ENCODE measurements around the gene MAP1S. TPM values are rescaled to one million over a fixed set of nuclear protein-coding genes. Genes with fewer than 3 reads are reported as not detected.
A peak's percentile ranks its signal among the peaks of the same experiment; 100 is the strongest.

MAP1S gene
- total and polyA plus RNA-seq, 2 of the 13 experiments (the other 11 are each of a cell fraction or from before 2014, with no cell fraction given), result 3.8 to 7.3 TPM

GRCh38 chr19:17718947-17719711 is at the start of gene MAP1S (continued):
- TF ChIP-seq NR2F6 (IDR thresholded peaks at IDR 0.05) (no peak), NR2F6 (CRISPR knock-in tag; IDR thresholded peaks at IDR 0.05) (0 out of 2 replicates have a peak, but pooled peaks have one; percentile 12), KAT2B (IDR thresholded peaks at IDR 0.05; ENCODE audit: borderline replicate concordance, low read depth, low read length) (no peak), HDAC2 (CRISPR knock-in tag; IDR thresholded peaks at IDR 0.05) (peak; percentile 14; the same call in 1 of the 2 replicates), ZNF660 (CRISPR knock-in tag; IDR thresholded peaks at IDR 0.05; ENCODE audit: borderline replicate concordance, low read depth) (no peak), HOXA7 (CRISPR knock-in tag; IDR thresholded peaks at IDR 0.05) (no peak), POLR2A (IDR thresholded peaks at IDR 0.05; ENCODE audit: insufficient read depth in 1 of 2, low read depth in 2 of 2, low read length in 2 of 2) (peak; percentile 54 to 87; a peak in 3 of 4 replicates), ZSCAN20 (CRISPR knock-in tag; IDR thresholded peaks at IDR 0.05; ENCODE audit: borderline replicate concordance) (peak; percentile 71; the same call in 1 of the 2 replicates), SAP130 (CRISPR knock-in tag; IDR thresholded peaks at IDR 0.05; ENCODE audit: low read depth) (peak; percentile 74), GABPA (IDR thresholded peaks at IDR 0.05; ENCODE audit: low read depth, low read length) (peak; percentile 51; the same call in 1 of the 2 replicates), GABPA (CRISPR knock-in tag; IDR thresholded peaks at IDR 0.05; ENCODE audit: low read depth) (peak; percentile 84), RBFOX2 (IDR thresholded peaks at IDR 0.05; ENCODE audit: low read depth, low read length) (peak; percentile 88), KDM5A (IDR thresholded peaks at IDR 0.05; ENCODE audit: borderline replicate concordance, low read length) (0 out of 2 replicates have a peak, but pooled peaks have one; percentile 27), ELF1 (CRISPR knock-in tag; IDR thresholded peaks at IDR 0.05) (peak; percentile 75), HDAC6 (IDR thresholded peaks at IDR 0.05; ENCODE audit: low read depth, low read length) (no peak), KMT2B (CRISPR knock-in tag; IDR thresholded peaks at IDR 0.05) (0 out of 2 replicates have a peak, but pooled peaks have one; percentile 42), ZNF34 (CRISPR knock-in tag; IDR thresholded peaks at IDR 0.05; ENCODE audit: borderline replicate concordance) (no peak), ZNF616 (CRISPR knock-in tag; IDR thresholded peaks at IDR 0.05; ENCODE audit: low read depth) (no peak), REST (IDR thresholded peaks at IDR 0.05; ENCODE audit: borderline replicate concordance in 1 of 2, low read depth in 1 of 2, low read length in 2 of 2) (no peak; a peak in 1 of 4 replicates), CBX5 (CRISPR knock-in tag; IDR thresholded peaks at IDR 0.05; ENCODE audit: borderline replicate concordance) (no peak), SIN3A (IDR thresholded peaks at IDR 0.05; ENCODE audit: borderline replicate concordance, low read depth, low read length) (no peak), POLR2AphosphoS5 (IDR thresholded peaks at IDR 0.05; ENCODE audit: low read depth, low read length) (peak; percentile 78), SALL2 (CRISPR knock-in tag; IDR thresholded peaks at IDR 0.05) (peak; percentile 48; the same call in 1 of the 2 replicates), MLX (CRISPR knock-in tag; IDR thresholded peaks at IDR 0.05) (no peak), ZMYM4 (CRISPR knock-in tag; IDR thresholded peaks at IDR 0.05) (peak; percentile 64; the same call in 1 of the 2 replicates), ZNF205 (CRISPR knock-in tag; IDR thresholded peaks at IDR 0.05) (0 out of 2 replicates have a peak, but pooled peaks have one; percentile 28), SNAPC5 (CRISPR knock-in tag; IDR thresholded peaks at IDR 0.05; ENCODE audit: borderline replicate concordance) (no peak), STAT5B (CRISPR knock-in tag; IDR thresholded peaks at IDR 0.05) (no peak), FOSL1 (CRISPR knock-in tag; IDR thresholded peaks at IDR 0.05; ENCODE audit: borderline replicate concordance) (no peak)
